Heart right ventricle (tissue), 16 donors: Measurements from ENCODE around the gene CDC27. TPM values are rescaled to one million over a fixed set of nuclear protein-coding genes. Genes with fewer than 3 reads are reported as not detected.
"Not testable (repeated sequence)": the region's sequence is repeated elsewhere in the genome, so short reads cannot be mapped to it uniquely, and the experiment has no call there.

ENCODE experiments used
- ATAC-seq, 8 donors: fragments of 200-7000 bp; cut with Tn5 transposase; one replicate each; pipeline ENCODE4 v1.9.1; 2020; ENCODE audit warnings: mild to moderate bottlenecking in 8 of 8, moderate library complexity in 8 of 8, moderate number of reproducible peaks in 1 of 8
- DNase-seq, 2 donors: peaks; one replicate each; pipeline ENCODE4 v3.0.0-alpha.2; 2020
- H3K27ac ChIP-seq, 10 donors: fragments of 200-600 bp; sonication (generic) in 2 of 10; one replicate each; pipeline versions ENCODE4 v1.5.0 to v1.8.0; 2020 to 2022; ENCODE audit warnings: mild to moderate bottlenecking in 3 of 10
- H3K27me3 ChIP-seq, 7 donors: fragments of 200-600 bp; one replicate each; pipeline ENCODE4 v1.8.0; 2021 to 2022; ENCODE audit warnings: mild to moderate bottlenecking in 2 of 7
- H3K36me3 ChIP-seq, 9 donors: fragments of 200-600 bp; sonication (generic) in 1 of 9; one replicate each; pipeline versions ENCODE4 v1.5.0 to v1.8.0; 2020 to 2022; ENCODE audit warnings: mild to moderate bottlenecking in 2 of 9
- H3K4me1 ChIP-seq, 9 donors: fragments of 200-600 bp; sonication (generic) in 1 of 9; one replicate each; pipeline versions ENCODE4 v1.5.0 to v1.8.0; 2020 to 2022; ENCODE audit warnings: mild to moderate bottlenecking in 4 of 9
- H3K4me3 ChIP-seq, 10 donors: fragments of 200-600 bp; sonication (generic) in 2 of 10; one replicate each; pipeline versions ENCODE4 v1.5.0 to v1.8.0; 2020 to 2022; ENCODE audit warnings: mild to moderate bottlenecking in 7 of 10, moderate library complexity in 2 of 10
- H3K9me3 ChIP-seq, 11 donors: fragments of 200-600 bp in 10 of 11; sonication (generic) in 2 of 11; one replicate each; pipeline versions ENCODE4 v1.5.0 to v1.8.0; 2013 to 2022; ENCODE audit warnings: mild to moderate bottlenecking in 2 of 11, control low read depth in 1 of 11, moderate library complexity in 1 of 11
- CTCF ChIP-seq, 9 donors: fragments of 200-600 bp; sonication (generic) in 2 of 9; IDR thresholded peaks; one replicate each; pipeline versions ENCODE4 v1.5.0 to v1.8.0; 2021 to 2022; ENCODE audit warnings: antibody characterized with exemption in 9 of 9, mild to moderate bottlenecking in 5 of 9, moderate library complexity in 1 of 9
- WGBS, 2 donors: extraction: QIAGEN DNeasy Blood & Tissue Kit; methylation state at CpG; one replicate each; pipeline ENCODE4 v1.1.7; 2013; ENCODE audit warnings: inconsistent platforms in 1 of 2; 5-methylcytosine and 5-hydroxymethylcytosine counted together
- intact Hi-C, 10 donors: fragments of 100-400 bp; cut with DNase I; formaldehyde crosslinking; loops; one replicate each; pipeline versions ENCODE4 v1.11.1 to v1.14.2; 2022
- polyA plus RNA-seq, 2 donors: library from polyadenylated mRNA; stranded (reverse); fragments of 200-250 nt; gene quantifications; one replicate each; pipeline ENCODE4 v1.2.3, GENCODE V29; 2013
- total RNA-seq, 10 donors: library from RNA; stranded (reverse); fragmentation: NEBNext Ultra II Directional in 3 of 10; extraction: Animal tissue kit (Norgen Biotek cat#: 25700) in 3 of 10; gene quantifications; one replicate each; pipeline versions ENCODE4 v1.2.1 to v1.2.4, GENCODE V29; 2021 to 2023
- donor health status: Arrhythmogenic right ventricular cardiomyopathy.
- donor health status: ischemic (EF 13 %, LVEDD 7.1; RV severe dilation, severe dysfunction).
- donor health status: healthy with polysubstance abuse.
- donor health status: DM: no; HTN: yes; CAD: no.
- donor health status: DM: no; HTN: no; CAD: no.
- donor health status: ischemic (EF 25% LVEDD 6.9; RV normal size, moderate dysfunction).
- donor health status: ischemic (EF 25% LVEDD 5.7; RV mildly dilated, moderate dysfunction).
- donor health status: healthy.
- donor health status: DM: yes; HTN: yes; CAD: no.
- donor health status: Ischemic cardiomyopathy.
- donor health status: ischemic (EF 35%, LVEDD 5.7; RV mildly dilated, moderate dysfunction).
- donor health status: nonischemic (EF 11% LVEDD 7.7; RV severe dilation, severe dysfunction).
- donor health status: DM: yes; HTN: yes; CAD: no.
- donor health status: PGD.
- donor health status: ischemic (EF 29% LVEDD 5.4; RV normal size, mild dysfunction).
- donor health status: nonischemic (EF 23%, LVEDD 6.1; RV moderate dilation, normal function).

The CDC27 gene
- total and polyA plus RNA-seq, 12 donors = 14.0 to 103 (median 79.7) TPM

- peaks cover 24 to 64% (median 43%) of the 10 kb centered on the region in 9 donors for H3K4me1 ChIP-seq
- H3K36me3 ChIP-seq = no peaks in the 10 kb centered on the region
- ATAC-seq (peak in 1 of 8 donors; percentile 8), DNase-seq (no peak)
- H3K27ac ChIP-seq = peak overlapping the region; percentile 53 to 97 (median 88)
- H3K9me3 ChIP-seq = no peaks in the 10 kb centered on the region
- WGBS, 2 donors = 88 to 95% methylated on average over 2 of the region's 2 CpGs
- TF ChIP-seq CTCF (IDR thresholded peaks at IDR 0.05) = no peak
- no peak overlapping the region for H3K4me3 ChIP-seq
- no peaks in the 10 kb centered on the region for H3K27me3 ChIP-seq
- intact Hi-C loops = loop anchor here in 2 of 10 donors (2.0 to 10.0 kb wide), 2 partner anchors 37 to 51 kb away; partner anchors contain the start of gene CDC27 (in 1 of the 2)
These were observed 37.0 kb upstream of the CDC27 start for GRCh38 chr17:47225911-47226688.

- TF ChIP-seq CTCF (IDR thresholded peaks at IDR 0.05) = no peak
- Histone ChIP-seq H3K4me3 (no peak overlapping the region), H3K36me3 (no peaks in the 10 kb centered on the region), H3K27ac (peak overlapping the region; percentile 82 to 97 (median 88)), H3K9me3 (no peaks in the 10 kb centered on the region), H3K4me1 (peaks cover 24 to 62% (median 43%) of the 10 kb centered on the region in 9 donors), H3K27me3 (no peaks in the 10 kb centered on the region)
- intact Hi-C loops = loop anchor here in 2 of 10 donors (2.0 to 10.0 kb wide), 2 partner anchors 37 to 51 kb away; partner anchors contain the start of gene CDC27 (in 1 of the 2)
- peak in 1 of 2 donors; percentile 93 for DNase-seq
- 33% methylated on average over 3 of the region's 3 CpGs for WGBS, 2 donors
- peak; percentile 65 to 90 (median 85) for ATAC-seq
These were observed 36.4 kb upstream of the CDC27 start for GRCh38 chr17:47225436-47225858.

DNA sequence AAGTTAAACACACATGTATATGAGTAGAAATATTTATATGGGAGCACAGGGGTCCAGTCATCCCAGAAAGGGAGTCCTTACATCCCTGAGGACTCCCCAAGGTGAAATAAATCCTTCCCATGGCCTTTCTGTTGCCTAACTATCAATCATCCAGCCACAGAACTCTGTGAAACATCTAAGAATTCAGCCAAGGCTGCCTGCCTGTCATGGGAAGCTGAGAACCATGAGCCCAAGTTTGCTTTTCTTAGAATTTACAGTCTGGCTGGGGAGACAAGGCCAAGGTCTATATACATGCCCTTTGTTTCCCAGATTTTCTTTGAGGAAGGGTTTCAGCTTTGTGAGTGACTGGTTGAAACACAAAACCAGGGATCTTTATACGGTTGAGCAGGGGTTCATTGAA, 35.9 kb upstream of the CDC27 start:
- TF ChIP-seq CTCF (IDR thresholded peaks at IDR 0.05) = no peak
- H3K4me1 ChIP-seq = peaks cover 26 to 62% (median 40%) of the 10 kb centered on the region in 9 donors
- H3K4me3 ChIP-seq = no peak overlapping the region
- H3K27me3 ChIP-seq = no peaks in the 10 kb centered on the region
- intact Hi-C loops = loop anchor here in 3 of 10 donors (2.0 to 10.0 kb wide), 3 partner anchors 36 to 50 kb away; partner anchors contain the start of gene CDC27 (in 2 of the 3)
- H3K27ac ChIP-seq = peak overlapping the region; percentile 82 to 97 (median 88)
- ATAC-seq (peak in 4 of 8 donors; percentile 2 to 17 (median 8)), DNase-seq (no peak)
- H3K9me3 ChIP-seq = no peaks in the 10 kb centered on the region
- 24 to 34% methylated on average over 1 of the region's 1 CpG for WGBS, 2 donors
- no peaks in the 10 kb centered on the region for H3K36me3 ChIP-seq

- Histone ChIP-seq H3K27ac (peak overlapping the region; percentile 82 to 97 (median 88)), H3K4me1 (peaks cover 26 to 66% (median 43%) of the 10 kb centered on the region in 9 donors)
- not testable (repeated sequence) for H3K36me3 ChIP-seq, H3K27me3 ChIP-seq, H3K4me3 ChIP-seq, ATAC-seq, DNase-seq, H3K9me3 ChIP-seq
- 100% methylated on average over 2 of the region's 2 CpGs for WGBS, 2 donors
- intact Hi-C loops = loop anchor here in 3 of 10 donors (2.0 to 10.0 kb wide), 3 partner anchors 35 to 49 kb away; partner anchors contain the start of gene CDC27 (in 2 of the 3)
These were observed 35.0 kb upstream of the CDC27 start for GRCh38 chr17:47224077-47224476.
